ENCODE measurements around the gene SERPINF2.
"Not testable (repeated sequence)": the region's sequence is repeated elsewhere in the genome, so short reads cannot be mapped to it uniquely, and the experiment has no call there.

The SERPINF2 gene

DNA sequence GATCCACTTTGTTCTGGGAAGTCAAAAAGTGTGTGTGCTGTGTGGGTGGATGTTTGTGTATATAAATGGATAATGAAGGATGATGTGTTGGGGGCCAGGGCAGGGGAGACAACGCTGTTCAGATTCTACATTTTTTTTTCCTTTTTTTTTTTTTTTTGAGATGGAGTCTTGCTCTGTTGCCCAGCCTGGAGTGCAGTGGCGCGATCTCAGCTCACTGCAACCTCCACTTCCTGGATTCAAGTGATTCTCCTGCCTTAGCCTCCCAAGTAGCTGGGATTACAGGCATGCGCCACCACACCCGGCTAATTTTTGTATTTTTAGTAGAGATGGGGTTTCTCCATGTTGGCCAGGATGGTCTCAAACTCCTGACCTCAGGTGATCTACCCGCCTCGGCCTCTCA is 22.0 kb downstream of the SERPINF2 start:
- not testable (repeated sequence) for DNase-seq

- no peak for DNase-seq
These were observed 22.9 kb downstream of the SERPINF2 start for GRCh38 chr17:1765576-1765975.

DNA sequence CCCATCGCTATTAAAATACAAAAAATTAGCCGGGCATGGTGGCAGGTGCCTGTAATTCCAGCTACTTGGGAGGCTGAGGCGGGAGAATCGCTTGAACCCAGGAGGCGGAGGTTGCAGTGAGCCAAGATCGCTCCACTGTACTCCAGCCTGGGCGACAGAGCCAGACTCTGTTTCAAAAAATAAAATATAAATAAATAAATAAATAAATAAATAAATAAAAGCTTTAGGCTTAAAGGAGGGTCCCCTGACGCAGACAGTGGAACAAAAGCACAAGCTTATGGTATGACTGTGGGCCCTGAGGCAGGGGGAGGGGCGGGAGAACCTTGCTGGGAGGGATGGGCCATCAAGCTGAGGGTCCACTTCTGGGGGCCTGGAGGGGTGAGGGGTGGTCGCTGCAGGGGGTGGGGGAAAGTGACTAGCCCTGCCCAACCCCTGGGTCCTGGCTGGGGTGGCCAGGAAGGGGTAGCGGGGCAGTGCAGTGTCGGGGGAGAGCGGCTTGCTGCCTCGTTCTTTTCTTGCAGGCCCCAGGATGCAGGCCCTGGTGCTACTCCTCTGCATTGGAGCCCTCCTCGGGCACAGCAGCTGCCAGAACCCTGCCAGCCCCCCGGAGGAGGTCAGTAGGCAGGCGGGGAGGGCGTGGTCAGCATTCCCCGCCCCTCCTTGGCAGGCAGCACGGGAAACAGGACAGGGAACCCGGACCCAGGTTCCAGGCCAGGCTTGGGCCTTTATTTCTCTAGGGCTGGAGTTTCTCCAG is 23.9 kb downstream of the SERPINF2 start:
- DNase-seq, result no peak

GRCh38 chr17:1767358-1767757 is 24.7 kb downstream of the SERPINF2 start:
- no peak for DNase-seq

GRCh38 chr17:1769822-1770477 is 27.3 kb downstream of the SERPINF2 start:
- DNase-seq, result no peak

- DNase-seq, result not testable (repeated sequence)
These were observed 30.5 kb downstream of the SERPINF2 start for GRCh38 chr17:1773000-1773695.

- no peak for DNase-seq
These were observed 31.1 kb downstream of the SERPINF2 start for GRCh38 chr17:1773696-1774181.

- DNase-seq, result no peak
These were observed 31.9 kb downstream of the SERPINF2 start for GRCh38 chr17:1774390-1775176.

DNA sequence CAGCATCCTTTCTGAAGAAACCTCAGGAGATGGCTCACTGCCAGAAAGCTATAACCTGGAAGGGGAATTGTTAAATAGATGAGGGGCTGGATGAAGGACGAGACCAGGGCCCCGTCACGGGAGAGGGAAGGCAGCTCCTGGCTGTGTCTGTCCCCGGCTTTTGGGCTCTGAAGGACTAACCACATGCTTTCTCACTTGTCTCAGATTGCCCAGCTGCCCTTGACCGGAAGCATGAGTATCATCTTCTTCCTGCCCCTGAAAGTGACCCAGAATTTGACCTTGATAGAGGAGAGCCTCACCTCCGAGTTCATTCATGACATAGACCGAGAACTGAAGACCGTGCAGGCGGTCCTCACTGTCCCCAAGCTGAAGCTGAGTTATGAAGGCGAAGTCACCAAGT is 33.7 kb downstream of the SERPINF2 start:
- DNase-seq, result no peak

DNA sequence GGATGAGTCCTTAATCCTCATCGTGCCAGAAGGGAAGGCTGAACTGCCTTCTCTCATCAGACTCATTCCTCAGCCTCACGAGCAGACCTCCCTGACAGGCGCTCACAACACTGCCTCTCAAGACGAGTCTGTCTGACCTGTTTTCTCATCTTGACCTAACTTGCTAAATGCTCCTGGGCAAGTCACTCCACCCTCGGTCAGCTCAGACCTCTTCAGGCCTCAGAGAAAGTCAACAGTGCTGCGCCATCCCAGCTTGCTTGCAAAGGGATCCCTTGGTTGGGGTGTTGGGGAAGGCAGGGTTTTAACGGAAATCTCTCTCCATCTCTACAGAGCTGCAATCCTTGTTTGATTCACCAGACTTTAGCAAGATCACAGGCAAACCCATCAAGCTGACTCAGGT is 34.2 kb downstream of the SERPINF2 start:
- DNase-seq, result no peak

DNA sequence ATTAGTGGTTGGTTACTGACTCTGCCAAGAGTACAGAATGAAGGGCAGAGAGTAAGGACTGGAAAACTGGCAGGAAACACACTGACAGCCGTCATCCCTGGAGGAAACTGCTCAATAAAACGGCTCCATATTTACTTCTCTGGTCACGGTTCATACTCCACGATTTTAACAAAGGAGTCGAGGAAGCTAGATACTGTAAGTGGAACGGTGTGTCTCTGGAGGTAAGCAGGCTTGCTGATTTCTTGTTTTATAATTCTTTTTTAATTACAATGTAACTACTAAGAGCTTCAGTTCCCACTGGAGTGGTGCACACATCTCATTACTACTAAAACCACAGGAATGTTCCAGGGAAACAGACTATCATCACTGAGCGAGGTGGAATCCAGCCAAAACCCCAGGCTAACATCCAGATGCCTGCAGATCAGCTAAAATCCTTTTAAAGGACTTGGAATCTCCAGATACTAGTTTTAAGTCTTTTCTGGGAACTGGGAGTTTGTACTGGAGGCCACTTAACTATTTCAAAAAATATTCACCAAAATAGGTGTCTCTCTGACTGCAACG is 37.0 kb downstream of the SERPINF2 start:
- no peak for DNase-seq

DNA sequence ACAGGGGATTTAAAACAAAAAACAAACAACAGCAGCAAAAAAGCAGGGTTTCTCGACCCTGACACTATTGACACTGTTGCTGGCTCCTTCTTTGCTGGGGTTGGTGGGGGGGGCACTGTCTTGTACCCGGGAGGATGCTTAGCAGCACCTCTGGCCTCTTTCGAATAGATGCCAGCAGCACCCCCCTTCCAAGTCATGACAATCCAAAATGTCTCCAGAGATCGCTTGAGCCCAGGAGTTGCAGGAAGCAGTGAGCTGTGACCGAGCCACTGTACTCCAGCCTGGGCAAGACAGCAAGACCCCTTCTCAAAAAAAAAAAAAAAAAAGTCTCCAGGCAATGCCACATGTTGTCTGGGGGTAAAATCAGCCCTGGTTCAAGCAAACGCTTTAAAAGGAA is 39.5 kb downstream of the SERPINF2 start:
- no peak for DNase-seq

- no peak for DNase-seq
These were observed 40.6 kb downstream of the SERPINF2 start for GRCh38 chr17:1783271-1783670.

DNA sequence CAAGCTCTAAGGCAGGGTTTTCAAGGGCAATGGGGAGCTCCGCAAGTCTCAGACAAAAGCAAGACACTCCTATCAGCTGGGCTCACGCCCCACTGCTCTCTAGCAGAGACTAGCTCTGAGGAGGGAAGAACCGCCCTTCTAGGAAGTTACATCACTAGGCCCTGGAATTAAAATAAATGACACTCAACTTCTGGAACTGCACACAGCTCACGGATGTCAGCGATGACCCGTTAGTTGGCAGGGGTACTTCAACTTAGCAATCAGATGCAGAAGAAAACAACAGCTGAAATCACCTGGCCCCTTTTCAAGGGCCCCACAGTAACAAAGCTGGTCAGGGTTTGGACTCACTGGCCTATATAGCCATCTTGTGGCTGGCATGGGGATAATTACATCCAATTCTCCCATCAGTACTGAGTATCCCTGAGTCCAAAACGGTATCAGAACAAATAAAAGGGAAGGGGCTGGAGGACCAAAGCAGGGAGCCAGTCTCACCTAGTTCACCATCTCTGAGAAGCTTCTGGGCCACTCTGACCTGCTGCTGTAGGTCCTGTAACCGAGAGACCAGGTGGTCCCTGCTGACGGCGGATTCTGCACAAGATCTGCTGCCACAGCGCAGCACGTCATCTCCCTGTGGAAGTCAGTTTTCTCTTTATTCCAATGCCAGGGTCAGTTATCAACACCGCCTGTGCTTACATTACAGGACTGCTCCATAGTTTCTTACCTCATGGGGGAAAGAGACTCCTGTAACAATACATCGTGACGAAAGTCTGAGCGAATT is 41.4 kb downstream of the SERPINF2 start:
- no peak for DNase-seq

GRCh38 chr17:1785930-1786329 is 43.3 kb downstream of the SERPINF2 start:
- no peak for DNase-seq

GRCh38 chr17:1786708-1787107 is 44.0 kb downstream of the SERPINF2 start:
- no peak for DNase-seq

DNA sequence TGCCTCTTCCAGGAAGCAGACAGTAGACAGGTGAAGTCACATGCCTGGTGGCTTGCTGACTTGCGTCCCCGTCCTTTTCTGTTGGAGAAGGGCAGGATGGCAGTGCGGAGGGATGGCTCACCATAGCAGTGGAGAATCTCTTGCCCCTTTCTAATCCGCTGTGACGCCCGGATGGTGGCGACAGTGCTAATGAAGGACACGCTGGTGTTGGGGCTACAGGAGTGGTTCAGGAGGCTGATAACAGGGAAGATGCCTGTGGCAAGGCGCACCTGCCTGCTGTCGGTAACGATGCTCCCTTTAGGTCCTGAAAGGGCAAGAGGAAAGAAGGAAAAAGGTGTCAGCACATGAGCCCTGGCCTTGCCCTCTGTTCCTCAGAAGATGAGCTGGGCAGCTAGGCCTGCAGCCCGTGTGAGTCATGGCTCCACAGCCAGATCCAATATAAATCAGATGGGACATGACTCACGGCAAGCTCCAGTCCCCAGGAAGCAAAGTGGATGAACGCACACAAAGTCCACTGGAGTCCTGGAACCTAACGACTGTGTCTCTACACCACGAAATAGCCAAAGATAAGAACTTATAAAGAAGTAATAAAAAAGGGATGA is 44.7 kb downstream of the SERPINF2 start:
- no peak for DNase-seq

GRCh38 chr17:1789936-1790335 is 47.3 kb downstream of the SERPINF2 start:
- no peak for DNase-seq

GRCh38 chr17:1792495-1793446 is 50.1 kb downstream of the SERPINF2 start:
- DNase-seq, result no peak

GRCh38 chr17:1793447-1793806 is 50.8 kb downstream of the SERPINF2 start:
- DNase-seq, result no peak

Data from stimulated activated CD4-positive, alpha-beta T cell treated with anti-CD3 and anti-CD28 coated beads, Interleukin-4, amount 100 ng/mL, for 24 hours (primary cell).